NCI-H345 treated with DMSO at 0.1 percent for 48 hours (cell line): ENCODE data around the gene ZFP91.

Experiments
- DNase-seq: peaks from one replicate; lab custom pipeline; 2025; ENCODE audit not compliant: unreplicated experiment; lab: John Stamatoyannopoulos, UW

ZFP91 gene

GRCh38 chr11:58582437-58582836 lies 3.6 kb downstream of the ZFP91 start:
- DNase-seq, result no peak

- no peak for DNase-seq
Measured at GRCh38 chr11:58586998-58587397, 8.1 kb downstream of the ZFP91 start.

- DNase-seq, result no peak
Measured at GRCh38 chr11:58591659-58592058, 12.8 kb downstream of the ZFP91 start.

- no peak for DNase-seq
Measured at GRCh38 chr11:58592760-58593472, 14.1 kb downstream of the ZFP91 start.

DNA sequence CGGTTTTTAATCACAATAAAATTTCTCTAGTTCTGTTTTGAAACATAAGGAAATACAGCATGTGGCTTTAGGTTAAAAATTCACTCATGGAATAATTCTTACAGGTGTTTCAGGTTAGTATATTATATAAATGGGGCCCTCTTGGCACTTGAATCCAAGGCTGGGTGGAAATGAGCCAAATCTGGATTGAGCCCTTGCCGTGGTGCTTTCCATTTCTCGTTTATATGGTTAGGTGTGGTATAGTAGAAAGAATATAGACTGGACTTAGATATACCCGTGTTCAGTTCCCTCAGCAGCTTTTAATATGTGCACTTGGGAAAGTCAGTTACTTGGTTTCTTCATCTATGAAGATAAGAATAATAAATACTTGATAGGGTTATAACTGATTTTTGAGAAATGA lies 16.0 kb downstream of the ZFP91 start:
- DNase-seq, result no peak

- no peak for DNase-seq
Measured at GRCh38 chr11:58596621-58597020, 17.8 kb downstream of the ZFP91 start.

GRCh38 chr11:58597486-58598144 lies 18.8 kb downstream of the ZFP91 start:
- no peak for DNase-seq

DNA sequence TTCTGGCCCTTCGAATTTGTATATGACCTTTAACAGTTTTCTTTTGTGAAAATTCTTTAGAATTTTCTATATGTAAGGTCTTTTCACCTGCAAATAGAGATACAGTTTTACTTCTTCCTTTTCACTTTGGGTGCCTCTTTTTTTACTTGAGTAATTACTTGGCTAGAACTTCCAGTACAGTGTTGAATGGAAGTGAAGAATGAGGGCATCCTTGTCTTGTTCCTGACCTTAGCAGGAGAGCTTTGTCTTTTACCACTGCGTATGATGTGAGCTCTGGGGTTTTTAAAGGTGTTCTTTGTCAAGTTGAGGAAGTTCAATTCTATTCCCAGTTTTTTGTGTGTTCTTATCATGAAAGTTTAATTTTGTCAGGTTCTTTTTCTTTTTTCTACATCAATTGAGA lies 21.6 kb downstream of the ZFP91 start:
- DNase-seq, result no peak

- DNase-seq, result no peak
Measured at GRCh38 chr11:58606930-58607714, 28.3 kb downstream of the ZFP91 start.

DNA sequence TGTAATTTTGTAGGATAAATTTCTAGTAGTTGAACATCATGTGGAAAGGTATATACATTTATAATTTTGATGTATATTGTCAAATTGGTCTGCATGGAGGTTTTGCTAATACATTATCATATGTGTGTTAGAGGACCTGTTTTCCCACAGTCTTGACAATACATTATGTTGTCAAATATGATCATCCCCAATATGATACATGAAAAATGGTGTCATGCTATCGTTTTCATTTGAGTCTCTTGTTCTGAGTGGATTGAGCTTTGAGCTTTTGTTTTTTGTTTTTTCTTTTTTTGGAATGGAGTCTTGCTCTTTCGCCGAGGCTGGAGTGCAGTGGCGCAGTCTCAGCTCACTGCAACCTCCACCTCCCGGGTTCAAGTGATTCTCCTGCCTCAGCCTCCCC lies 29.5 kb downstream of the ZFP91 start:
- no peak for DNase-seq

- no peak for DNase-seq
Measured at GRCh38 chr11:58609723-58610122, 30.9 kb downstream of the ZFP91 start.

- DNase-seq, result no peak
Measured at GRCh38 chr11:58613228-58613627, 34.4 kb downstream of the ZFP91 start.

GRCh38 chr11:58615559-58615958 lies 36.7 kb downstream of the ZFP91 start:
- DNase-seq, result no peak

DNA sequence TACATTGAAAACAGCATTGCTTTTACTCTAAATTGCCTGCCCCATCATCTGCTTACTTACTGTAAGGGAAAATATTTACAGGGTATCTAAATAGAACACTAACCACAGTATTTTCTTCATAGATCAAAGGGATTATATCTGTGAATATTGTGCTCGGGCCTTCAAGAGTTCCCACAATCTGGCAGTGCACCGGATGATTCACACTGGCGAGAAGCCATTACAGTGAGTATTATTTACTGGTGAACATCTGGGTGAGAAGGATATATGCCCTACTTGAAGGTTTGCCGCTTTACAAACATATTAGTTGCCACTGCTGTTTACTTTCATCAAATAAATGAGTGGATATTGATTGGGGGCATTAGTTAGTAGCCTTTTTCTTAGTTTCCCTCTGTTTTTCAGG lies 37.7 kb downstream of the ZFP91 start:
- no peak for DNase-seq

DNA sequence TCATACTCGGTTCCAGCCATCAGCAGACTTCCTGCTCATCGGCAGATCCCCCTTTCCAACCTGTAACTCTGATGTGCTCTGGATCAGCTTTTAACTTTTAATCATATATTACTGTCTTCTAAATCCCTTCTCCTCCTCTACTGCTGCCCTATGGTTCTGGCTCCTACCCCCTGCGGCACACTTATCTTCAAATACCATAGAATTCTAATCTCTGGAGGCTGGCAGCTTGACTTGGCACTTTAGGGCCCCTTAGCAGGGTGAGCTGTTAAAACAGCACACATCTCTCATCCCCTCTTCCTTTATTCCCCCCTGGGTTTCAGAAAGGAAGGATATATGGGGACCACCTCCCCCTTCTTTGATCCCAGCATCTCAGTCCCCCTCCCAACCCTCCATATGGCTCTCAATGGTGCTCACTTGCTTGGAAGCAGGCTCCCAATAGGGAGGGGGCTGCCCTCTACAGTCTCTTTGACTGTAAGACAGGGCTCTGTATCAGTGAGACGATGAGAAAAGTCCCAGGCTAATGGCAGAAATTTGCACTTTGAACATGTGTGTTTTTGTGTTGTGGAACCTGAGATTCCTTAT lies 39.2 kb downstream of the ZFP91 start:
- no peak for DNase-seq

GRCh38 chr11:58621586-58622262 lies 42.9 kb downstream of the ZFP91 start:
- DNase-seq, result no peak

- no peak for DNase-seq
Measured at GRCh38 chr11:58622344-58622743, 43.5 kb downstream of the ZFP91 start, which contains the start of gene CNTF. CNTF (plus strand) TSS chr11:58622665; CDS start chr11:58622753, 88 bp downstream.

DNA sequence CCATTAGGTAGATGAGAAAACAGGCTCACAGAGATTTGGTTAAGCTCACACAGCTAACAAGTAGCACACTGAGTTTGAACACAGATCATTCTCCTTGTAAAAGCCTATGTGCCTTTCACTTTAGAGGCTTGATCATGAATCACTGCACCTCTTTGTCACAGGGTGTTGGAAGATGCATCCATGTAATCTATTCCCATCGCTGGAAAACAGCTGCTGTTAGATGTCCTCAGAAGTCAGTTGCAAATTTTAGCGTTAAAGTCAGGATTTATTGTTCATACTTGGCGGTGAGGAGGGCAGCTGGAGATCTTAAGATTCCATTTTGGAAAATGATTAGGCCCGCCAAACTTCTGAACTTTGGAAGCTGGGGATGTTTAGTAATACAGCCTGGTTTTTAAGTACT lies 46.2 kb downstream of the ZFP91 start:
- no peak for DNase-seq

DNA sequence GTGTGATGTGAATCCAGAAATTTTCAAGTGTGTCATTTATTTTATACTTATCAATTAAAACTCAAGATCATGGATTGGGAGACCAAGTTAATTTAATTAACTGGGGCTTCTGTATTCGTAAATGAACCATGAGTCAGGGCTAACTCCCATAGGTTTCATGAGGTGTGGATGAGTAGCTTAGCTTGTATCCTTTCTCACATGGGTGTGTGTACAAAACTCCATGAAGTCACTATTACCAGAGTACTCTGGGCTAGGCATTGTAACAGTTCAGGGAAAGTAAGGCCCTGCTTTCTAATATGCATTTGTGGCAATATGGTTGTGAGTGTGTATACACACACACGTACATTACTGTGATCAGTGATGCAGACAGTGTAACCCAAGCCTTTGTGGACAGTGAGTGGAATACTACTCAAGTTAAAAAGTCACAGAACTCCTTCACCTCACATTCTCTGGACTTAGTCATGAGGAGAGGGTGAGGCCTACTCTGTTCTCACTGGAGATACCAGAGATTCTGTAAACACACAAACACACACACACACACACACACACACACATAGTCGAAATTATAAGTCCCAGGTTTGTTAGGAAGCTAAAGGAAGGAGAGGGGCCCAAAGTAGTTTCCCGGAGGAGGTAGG lies 47.1 kb downstream of the ZFP91 start:
- DNase-seq, result no peak

GRCh38 chr11:58626934-58627483 lies 48.1 kb downstream of the ZFP91 start:
- no peak for DNase-seq
